ENCODE data around the gene FAM13C.

FAM13C gene

DNA sequence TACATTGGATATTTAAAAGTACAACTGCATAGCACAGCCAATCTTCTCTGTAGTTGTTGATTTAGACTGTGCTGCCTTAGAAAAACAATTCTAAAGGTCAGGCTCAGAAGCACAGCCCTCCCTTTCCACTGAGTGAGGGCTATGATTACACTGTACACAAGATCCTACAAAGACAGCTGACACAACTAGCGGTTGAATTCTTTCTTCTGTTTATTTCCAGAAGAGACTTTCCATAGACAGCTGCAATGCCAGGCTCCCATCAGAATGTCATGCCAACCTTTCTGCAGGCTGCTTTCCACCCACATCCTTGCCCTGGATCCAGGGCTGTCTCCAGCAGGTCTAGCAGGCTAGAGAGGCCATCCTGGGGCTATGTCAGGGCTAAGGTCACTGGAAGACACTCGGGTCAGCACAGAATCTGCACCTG is 39.3 kb downstream of the FAM13C start:
- Mint-ChIP-seq H3K27ac (peak overlapping the region; percentile 76 to 80 (median 76)), H3K4me3 (peak overlapping the region in 1 of 3 experiments; percentile 47), H3K27me3 (ENCODE audit: low read depth) (no peaks in the 10 kb centered on the region), H3K36me3 (ENCODE audit: low read depth) (peaks cover 5% of the 10 kb centered on the region), H3K9me3 (peaks cover 7% of the 10 kb centered on the region), H3K4me1 (peaks cover 62% of the 10 kb centered on the region)
- TF ChIP-seq, protein P1, sequence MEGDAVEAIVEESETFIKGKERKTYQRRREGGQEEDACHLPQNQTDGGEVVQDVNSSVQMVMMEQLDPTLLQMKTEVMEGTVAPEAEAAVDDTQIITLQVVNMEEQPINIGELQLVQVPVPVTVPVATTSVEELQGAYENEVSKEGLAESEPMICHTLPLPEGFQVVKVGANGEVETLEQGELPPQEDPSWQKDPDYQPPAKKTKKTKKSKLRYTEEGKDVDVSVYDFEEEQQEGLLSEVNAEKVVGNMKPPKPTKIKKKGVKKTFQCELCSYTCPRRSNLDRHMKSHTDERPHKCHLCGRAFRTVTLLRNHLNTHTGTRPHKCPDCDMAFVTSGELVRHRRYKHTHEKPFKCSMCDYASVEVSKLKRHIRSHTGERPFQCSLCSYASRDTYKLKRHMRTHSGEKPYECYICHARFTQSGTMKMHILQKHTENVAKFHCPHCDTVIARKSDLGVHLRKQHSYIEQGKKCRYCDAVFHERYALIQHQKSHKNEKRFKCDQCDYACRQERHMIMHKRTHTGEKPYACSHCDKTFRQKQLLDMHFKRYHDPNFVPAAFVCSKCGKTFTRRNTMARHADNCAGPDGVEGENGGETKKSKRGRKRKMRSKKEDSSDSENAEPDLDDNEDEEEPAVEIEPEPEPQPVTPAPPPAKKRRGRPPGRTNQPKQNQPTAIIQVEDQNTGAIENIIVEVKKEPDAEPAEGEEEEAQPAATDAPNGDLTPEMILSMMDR (IDR thresholded peaks at IDR 0.05; ENCODE audit: unreplicated experiment in 3 of 3): no peak

DNA sequence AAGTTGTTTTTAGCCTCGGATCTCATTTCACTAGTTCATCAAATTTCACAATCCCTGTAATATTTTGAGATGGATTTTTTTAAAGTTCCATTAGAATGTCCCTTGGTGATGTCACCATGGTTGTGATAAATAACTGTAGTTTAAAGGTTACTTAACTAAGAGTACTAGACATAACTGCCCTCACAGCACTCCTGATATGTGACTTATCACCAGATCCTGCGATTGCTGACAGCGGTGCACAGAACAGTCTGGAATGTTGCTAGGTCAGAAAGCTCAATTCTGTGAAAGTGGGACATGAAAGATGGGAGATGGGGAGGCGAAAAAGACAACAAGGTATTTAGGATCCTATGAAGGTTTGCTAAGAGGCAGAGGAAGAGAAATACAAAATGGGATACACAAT is 40.2 kb downstream of the FAM13C start:
- H3K9me3 Mint-ChIP-seq: peaks cover 7% of the 10 kb centered on the region
- H3K4me3 Mint-ChIP-seq: peak overlapping the region in 1 of 3 experiments; percentile 10
- H3K27me3 Mint-ChIP-seq (ENCODE audit: low read depth): no peaks in the 10 kb centered on the region
- H3K36me3 Mint-ChIP-seq (ENCODE audit: low read depth): peaks cover 5% of the 10 kb centered on the region
- peak overlapping the region; percentile 20 to 41 (median 30) for H3K27ac Mint-ChIP-seq
- H3K4me1 Mint-ChIP-seq: peaks cover 66% of the 10 kb centered on the region
- TF ChIP-seq, protein P1 (IDR thresholded peaks at IDR 0.05; ENCODE audit: unreplicated experiment in 3 of 3): no peak

DNA sequence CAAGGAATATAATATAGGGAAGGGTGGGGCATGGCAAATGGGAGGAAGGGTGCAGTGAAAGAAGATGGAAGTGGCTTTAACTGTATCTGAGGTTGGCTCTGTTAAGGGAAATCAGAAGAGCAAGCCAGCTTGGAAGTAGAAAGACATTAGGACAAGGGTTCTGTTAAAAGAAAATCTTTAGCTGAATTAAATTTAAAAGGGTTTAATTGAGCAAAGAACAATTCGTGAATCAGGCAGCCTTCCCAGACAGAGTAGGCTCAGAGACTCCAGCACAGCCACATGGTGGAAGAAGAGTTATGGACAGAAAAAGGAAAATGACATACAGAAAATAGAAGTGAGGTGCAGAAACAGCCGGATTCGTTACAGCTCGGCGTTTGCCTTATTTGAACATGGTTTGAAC is 42.0 kb downstream of the FAM13C start:
- Mint-ChIP-seq H3K4me3 (no peak overlapping the region), H3K9me3 (peaks cover 7% of the 10 kb centered on the region), H3K27me3 (ENCODE audit: low read depth) (no peaks in the 10 kb centered on the region), H3K36me3 (ENCODE audit: low read depth) (peaks cover 5% of the 10 kb centered on the region), H3K27ac (peak overlapping the region in 1 of 3 experiments; percentile 78), H3K4me1 (peaks cover 72% of the 10 kb centered on the region)
- TF ChIP-seq, protein P1 (IDR thresholded peaks at IDR 0.05; ENCODE audit: unreplicated experiment in 3 of 3): no peak

DNA sequence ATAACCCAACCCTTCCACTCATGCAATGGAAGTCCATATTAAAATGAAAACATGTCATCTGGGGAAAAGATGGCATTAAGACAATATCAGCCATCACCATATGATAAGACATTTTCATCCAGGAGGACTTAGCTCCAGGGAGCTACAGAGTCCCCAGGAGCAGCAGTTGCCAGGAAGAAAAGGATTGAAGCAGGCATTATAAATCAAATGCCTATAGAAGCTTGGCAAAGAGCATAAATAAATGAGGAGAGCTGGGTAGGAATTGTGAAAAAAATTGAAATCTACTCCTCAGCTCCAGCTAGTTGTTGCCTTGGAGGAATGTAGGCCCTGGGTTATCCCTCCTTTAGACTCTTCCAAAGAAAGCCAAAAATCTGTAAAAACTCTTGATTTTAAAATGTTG is 42.5 kb downstream of the FAM13C start:
- Mint-ChIP-seq H3K27ac (peak overlapping the region; percentile 43 to 78 (median 59)), H3K9me3 (peaks cover 7% of the 10 kb centered on the region), H3K4me3 (no peak overlapping the region), H3K27me3 (ENCODE audit: low read depth) (no peaks in the 10 kb centered on the region), H3K36me3 (ENCODE audit: low read depth) (peaks cover 5% of the 10 kb centered on the region), H3K4me1 (peaks cover 72% of the 10 kb centered on the region)
- TF ChIP-seq, protein P1 (IDR thresholded peaks at IDR 0.05; ENCODE audit: unreplicated experiment in 3 of 3): no peak

DNA sequence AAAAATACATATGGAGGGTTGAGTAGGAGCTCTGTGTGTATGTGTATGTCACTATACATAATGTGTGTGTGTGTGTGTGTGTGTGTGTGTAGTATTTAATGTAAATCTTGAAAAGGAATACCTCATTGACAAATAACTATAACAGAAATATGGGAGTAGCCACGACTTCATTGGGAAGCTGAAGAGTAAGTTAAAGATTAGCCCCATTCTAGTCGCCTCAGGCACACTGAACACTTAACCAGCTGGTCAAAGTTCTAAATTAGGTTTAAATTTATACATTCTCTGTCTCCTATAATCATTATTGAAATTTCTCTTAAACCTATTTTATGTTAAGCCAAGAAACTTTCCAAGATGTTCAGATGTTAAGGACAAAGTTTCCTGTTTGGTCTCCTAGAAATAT is 45.3 kb downstream of the FAM13C start:
- TF ChIP-seq, protein P1 (IDR thresholded peaks at IDR 0.05; ENCODE audit: unreplicated experiment in 3 of 3): no peak
- Mint-ChIP-seq H3K27me3 (ENCODE audit: low read depth) (no peaks in the 10 kb centered on the region), H3K9me3 (no peaks in the 10 kb centered on the region)

DNA sequence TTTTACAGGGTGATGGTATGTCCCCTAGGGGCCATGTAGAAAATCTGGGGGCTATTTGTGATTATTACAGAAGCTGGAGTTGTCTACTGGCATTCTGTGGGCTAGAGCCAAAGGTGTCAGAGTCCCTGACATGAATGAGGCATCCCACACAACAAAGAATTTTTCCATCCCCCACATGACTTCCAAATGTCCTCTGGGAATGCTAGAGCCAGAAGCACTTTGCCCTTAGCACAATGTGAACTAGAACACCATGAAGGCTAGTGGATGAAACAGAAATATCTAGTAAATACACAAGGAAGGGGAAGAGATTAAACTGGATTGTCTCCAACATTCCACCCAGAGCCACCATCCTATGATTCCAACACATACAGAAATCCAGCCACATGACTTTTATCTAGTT is 46.9 kb downstream of the FAM13C start:
- Mint-ChIP-seq H3K36me3 (ENCODE audit: low read depth) (no peaks in the 10 kb centered on the region), H3K27me3 (ENCODE audit: low read depth) (no peaks in the 10 kb centered on the region), H3K4me3 (no peak overlapping the region), H3K9me3 (no peaks in the 10 kb centered on the region), H3K27ac (peak overlapping the region; percentile 24 to 78 (median 65)), H3K4me1 (peaks cover 50% of the 10 kb centered on the region)
- TF ChIP-seq, protein P1 (IDR thresholded peaks at IDR 0.05; ENCODE audit: unreplicated experiment in 3 of 3): no peak

More for the DNA sequence above, 45.3 kb downstream of the FAM13C start:
- no peaks in the 10 kb centered on the region for H3K36me3 Mint-ChIP-seq (ENCODE audit: low read depth)
- no peak overlapping the region for H3K4me3 Mint-ChIP-seq
- H3K27ac Mint-ChIP-seq: no peak overlapping the region
- H3K4me1 Mint-ChIP-seq: peaks cover 57% of the 10 kb centered on the region
